CD4-positive, alpha-beta T cell treated with Interferon alpha-2 for 1 hour (primary cell): ENCODE data around the gene UBR4.
"Not testable (repeated sequence)": the region's sequence is repeated elsewhere in the genome, so short reads cannot be mapped to it uniquely, and the experiment has no call there.

Experiments
- DNase-seq, 2 donors: peaks; one replicate each; pipeline ENCODE4 v3.0.0-alpha.2; 2020 to 2022

Gene UBR4

GRCh38 chr1:19219451-19219850, 9.4 kb upstream of the UBR4 start:
- no peak for DNase-seq

GRCh38 chr1:19216585-19216984, 6.5 kb upstream of the UBR4 start:
- not testable (repeated sequence) for DNase-seq

DNA sequence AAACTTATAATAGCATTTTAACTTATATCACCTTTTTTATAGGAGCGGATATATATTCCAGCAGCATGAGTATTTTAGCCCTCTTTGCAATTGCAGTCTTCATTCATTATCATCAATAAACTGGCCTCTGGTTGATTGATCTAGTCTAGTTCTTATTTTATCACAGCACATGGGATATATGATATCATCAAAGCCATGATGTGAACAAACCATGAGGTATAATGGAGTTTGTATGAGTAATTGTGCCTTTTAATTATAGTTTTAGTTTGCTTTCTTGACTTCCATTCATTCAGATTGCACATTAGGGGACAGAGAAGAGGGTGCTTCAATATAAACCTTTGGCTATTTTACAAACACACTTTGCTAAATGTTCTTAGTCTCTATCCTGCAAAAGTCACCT, 3.5 kb upstream of the UBR4 start:
- DNase-seq: no peak

- no peak for DNase-seq
Measured at GRCh38 chr1:19212167-19212566, 2.1 kb upstream of the UBR4 start.

DNA sequence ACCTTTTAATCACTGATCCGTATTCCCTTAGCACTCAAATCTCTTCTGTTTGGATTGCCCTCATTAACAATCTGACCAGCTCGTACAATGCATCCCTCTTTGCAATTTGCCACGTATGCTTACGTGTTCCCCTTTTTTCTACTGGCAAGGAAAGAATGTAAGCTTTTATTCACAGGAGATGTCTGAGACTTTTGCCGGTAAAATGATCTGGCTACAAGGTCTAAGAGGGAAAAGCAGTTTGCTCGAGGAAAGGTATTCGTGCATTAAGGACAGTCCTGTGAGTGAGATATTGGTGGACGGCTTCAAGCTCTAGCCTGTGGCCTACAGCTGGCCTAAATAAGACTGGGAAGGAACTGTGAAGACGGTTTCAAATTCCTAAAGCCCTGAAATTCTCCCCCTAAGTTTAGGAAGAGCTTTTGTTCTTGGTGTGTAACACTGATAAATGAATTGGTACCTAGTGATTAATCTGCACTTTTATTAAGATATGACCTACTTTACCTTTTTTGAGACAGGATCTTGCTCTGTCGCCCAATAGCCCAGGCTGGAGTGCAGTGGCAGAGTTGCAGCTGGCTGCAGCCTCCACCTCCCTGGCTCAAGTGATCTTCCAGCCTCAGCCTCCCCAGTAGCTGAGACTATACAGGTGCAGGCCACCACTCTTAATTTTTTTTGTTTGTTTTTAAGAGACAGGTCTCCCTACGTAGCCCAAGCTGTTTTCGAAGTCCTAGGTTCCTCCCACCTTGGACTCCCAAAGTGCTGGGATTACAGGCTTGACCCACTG, 895 bp upstream of the UBR4 start:
- DNase-seq: no peak

GRCh38 chr1:19209439-19209989, 552 bp downstream of the UBR4 start:
- DNase-seq: peak; percentile 56 to 57

DNA sequence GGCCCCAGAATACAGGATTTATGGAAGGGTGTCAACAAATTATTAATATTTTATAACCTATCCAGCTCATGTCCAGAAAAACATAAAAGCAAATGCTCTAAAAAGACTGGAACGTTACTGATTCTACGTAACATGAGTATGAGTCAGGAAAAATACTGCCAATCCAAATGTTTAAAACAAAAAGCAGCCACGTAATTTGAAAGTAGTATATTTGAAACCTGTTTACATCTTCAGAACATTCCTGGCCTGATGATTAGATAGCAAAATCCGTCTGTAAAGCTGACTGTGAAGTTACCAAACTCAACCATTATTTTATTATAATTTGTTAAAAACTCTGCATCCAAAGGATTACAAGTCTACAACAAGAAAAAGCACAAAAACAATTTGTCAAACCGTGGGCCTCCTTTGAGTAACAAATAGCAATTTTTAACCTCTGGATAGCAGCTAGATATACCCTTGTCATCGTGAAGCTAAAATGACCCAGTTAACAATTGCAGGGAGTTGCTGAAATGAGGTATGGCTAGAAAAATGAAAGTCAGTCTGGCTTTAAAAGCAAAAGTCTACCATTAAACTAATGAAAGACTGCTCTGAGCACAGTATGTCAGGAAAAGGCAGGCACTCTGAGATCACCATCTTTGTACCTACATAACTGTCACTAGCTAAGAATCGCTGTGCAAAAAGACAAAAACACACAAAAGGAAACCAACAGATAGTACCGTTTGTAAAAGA, 1.2 kb downstream of the UBR4 start:
- DNase-seq: no peak

DNA sequence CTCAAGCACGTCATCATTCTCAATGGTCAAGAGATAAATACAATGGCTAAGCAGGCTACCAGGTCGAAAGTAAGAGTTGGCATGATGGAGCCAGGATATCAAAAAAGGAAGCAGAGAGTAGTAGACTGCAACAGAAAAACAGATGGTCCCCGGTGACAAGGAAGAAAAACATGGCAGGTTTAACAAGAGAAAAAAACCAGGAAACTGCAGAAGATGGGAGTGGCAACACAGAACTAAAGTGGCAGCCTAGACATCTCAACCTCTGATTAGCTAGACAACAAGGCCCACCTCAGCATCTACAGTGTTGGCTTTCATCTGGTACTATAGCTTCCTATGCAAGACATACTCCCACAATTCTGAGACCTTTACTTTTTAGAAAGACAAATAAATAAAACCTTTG, 3.1 kb downstream of the UBR4 start:
- DNase-seq: no peak

GRCh38 chr1:19205845-19206244, 4.2 kb downstream of the UBR4 start:
- no peak for DNase-seq

DNA sequence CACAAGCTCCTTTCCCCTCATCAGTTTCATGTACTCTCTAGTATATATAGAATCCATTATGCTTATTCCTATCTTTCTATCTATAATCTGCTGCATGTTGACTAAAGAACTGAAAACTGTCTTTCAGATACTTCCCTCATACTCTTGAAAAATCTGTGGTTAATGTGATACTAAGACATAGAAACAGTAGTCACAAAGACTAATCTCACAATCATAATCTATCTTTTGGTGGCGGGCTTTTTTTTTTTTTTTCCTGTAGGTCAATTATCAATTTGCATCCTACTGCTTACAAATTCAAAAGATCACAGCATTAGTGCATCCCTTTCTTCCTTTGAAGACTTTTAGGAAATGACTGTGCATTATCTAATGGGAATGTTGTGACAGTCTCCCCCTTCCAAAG, 4.7 kb downstream of the UBR4 start:
- no peak for DNase-seq

DNA sequence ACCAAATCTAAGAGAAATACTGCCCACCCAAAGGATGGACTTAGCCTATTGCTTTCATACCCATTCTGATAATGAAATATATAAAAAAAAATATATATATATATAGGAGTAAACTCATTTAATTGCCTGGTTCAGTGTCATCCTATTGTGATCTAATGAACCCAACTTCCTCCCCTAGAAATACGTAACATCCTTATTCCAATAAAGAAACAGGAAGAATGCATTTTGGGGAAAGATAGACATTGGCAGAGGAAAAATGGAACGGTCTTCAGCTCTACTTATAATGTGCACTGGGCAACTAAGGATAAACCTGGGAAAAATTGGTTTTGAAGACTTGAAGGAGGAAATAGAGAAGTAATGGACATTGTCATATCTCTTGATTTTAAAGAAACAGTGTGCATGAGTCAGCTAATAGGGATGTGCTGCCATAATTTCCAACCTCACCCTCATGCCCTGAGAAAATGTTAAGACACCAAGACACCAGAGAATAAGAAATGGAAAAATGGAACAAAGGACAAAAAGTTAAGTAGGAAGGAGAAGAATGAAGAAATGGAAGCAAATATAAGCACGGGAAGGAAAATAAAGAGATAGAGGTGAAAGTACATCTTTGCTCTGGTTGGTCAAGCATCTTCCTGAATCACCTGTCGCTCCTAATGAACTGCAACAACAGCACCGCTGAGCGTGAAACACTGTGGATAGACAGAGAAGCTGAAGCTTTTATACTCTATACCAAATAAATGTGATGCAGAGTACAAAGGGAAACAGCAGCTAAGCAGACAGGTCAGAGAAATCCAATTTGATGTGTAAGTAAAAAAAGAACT, 5.4 kb downstream of the UBR4 start:
- no peak for DNase-seq

GRCh38 chr1:19203440-19203839, 6.6 kb downstream of the UBR4 start:
- DNase-seq: no peak

- DNase-seq: peak in 1 of 2 donors; percentile 10
Measured at GRCh38 chr1:19202396-19202795, 7.7 kb downstream of the UBR4 start.

DNA sequence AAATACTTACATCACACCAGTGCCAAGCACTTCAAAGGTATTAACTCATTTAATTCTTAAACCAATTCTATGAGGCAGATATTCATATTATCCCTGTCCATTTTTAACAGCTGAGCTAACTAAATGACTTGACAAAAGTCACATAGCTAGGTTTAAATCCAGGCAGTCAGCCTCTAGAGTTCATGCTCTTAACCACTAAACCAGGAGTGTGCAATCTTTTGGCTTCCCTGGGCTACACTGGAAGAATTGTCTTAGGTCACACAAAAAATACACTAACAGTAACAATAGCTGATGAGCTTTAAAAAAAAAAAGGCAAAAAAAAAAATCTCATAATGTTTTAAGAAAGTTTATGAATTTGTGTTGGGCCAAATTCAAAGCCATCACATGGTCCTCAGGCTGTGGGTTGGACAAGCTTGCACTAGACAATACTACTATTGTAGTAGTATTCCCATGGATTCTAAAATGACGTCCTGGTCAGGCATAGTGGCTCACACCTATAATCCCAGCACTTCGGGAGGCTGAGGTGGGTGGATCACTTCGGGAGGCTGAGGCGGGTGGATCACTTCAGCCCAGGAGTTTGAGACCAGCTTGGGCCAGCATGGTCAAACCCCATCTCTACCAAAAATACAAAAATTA, 10.0 kb downstream of the UBR4 start:
- DNase-seq: no peak

- DNase-seq: no peak
Measured at GRCh38 chr1:19199329-19199968, 10.6 kb downstream of the UBR4 start.

DNA sequence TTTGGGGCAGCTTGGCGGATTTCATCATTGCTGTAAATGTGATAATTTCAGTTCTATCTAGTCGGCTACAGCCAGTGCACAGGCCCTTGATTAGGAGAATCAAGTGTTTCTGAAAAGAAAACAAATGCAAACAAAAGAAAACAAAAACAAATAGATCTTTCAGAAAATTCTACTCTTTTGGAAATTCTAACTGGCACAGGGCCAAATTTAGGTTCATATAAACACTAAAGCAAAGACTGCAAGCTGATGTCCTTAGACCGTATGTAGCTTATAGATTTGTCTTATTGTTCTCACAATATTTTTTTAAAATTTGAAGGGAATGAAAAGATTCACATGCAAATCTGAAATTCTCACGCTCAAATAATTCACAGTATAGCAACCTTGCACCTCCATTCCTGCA, 11.2 kb downstream of the UBR4 start:
- no peak for DNase-seq

GRCh38 chr1:19197845-19198244, 12.2 kb downstream of the UBR4 start:
- no peak for DNase-seq

DNA sequence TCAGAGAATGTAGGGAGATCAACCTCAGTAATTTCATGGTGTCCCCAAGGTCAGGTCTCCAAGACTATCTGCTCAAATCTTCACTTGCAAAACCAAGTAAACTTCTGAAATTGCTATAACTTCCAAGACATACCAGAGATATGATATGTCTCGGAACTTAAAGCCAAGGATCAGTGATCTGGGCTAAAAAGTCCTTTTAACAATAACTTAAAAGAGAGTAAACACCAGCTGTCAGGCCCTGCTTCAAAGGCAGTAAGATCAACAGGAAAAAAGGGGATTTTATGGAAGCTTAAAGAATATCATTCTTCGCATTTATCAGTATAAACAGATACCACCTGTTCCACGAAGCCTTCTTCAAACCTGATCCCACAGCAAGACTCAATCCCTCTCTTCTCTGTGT, 13.7 kb downstream of the UBR4 start:
- DNase-seq: no peak

DNA sequence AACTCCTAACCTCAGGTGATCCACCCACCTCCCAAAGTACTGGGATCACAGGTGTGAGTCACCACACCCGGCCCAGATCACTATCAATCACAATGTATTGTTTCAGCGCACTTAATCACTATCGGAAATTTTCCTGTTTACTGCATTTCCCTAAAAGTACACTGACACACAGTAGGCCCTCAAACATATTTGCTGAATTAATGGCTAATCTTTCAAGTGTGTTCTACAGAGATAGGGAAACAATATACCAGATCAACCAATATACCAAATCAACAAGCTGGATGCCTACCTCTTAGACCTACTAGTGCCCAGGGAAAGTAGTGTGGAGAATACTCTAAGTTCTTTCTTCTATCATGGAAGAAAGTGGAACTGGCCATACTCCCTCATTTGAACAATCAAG, 17.1 kb downstream of the UBR4 start:
- DNase-seq: no peak

GRCh38 chr1:19191811-19192210, 18.3 kb downstream of the UBR4 start:
- no peak for DNase-seq

DNA sequence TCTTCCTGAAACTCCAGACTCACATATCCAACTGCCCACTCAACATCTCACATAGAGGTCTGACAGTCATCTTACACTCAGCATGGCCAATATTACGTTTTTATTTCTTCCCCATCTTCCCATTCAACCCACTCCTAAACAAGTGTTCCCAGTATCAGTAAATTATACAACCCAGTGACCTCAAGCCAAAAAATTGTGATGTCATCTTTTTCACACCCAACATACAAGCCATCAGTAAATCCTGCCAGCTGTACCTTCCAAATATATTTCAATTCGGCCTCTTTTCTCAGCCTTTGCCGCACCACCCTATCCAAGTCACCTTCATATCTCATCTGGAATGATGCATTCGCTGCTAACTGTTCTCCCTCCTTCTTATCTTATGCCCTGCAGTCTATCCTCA, 19.6 kb downstream of the UBR4 start:
- no peak for DNase-seq

- DNase-seq: no peak
Measured at GRCh38 chr1:19189270-19189669, 20.8 kb downstream of the UBR4 start.
